Transverse colon (tissue), 3 donors: ENCODE results near the gene AGAP1.

Source experiments
- CTCF ChIP-seq, 5 experiments: fragments of 200-600 bp in 3 of 5; fragments of 450-650 bp in 2 of 5; sonication (generic) in 3 of 5; IDR thresholded peaks; 1 replicate in 2 of 5; 2 replicates in 3 of 5; pipeline ENCODE4 v1.5.1; 2016 to 2017; ENCODE audit warnings: antibody characterized with exemption in 5 of 5, inconsistent platforms in 3 of 5, mild to moderate bottlenecking in 2 of 5, moderate library complexity in 1 of 5
- POLR2A ChIP-seq: fragments of 450-650 bp; IDR thresholded peaks from one replicate; pipeline ENCODE4 v1.6.1; 2016; ENCODE audit warnings: antibody characterized with exemption, mild to moderate bottlenecking, moderate library complexity

- no peak for TF ChIP-seq POLR2A
- no peak for TF ChIP-seq CTCF (IDR thresholded peaks at IDR 0.05)
These were observed 560.3 kb downstream of the AGAP1 start for GRCh38 chr2:236054125-236054524.
